Loucy (cell line): Measurements from ENCODE around the gene SCN4A.

Source experiments
- H2AFZ ChIP-seq: fragments of 200-600 bp; sonication (generic); 2 replicates; pipeline ENCODE4 v1.6.0; 2016; ENCODE audit warnings: antibody characterized with exemption, mild to moderate bottlenecking, low read length, moderate library complexity
- H3F3A ChIP-seq: fragments of 200-600 bp; 2 replicates; pipeline ENCODE4 v1.6.0; 2016; ENCODE audit warnings: antibody characterized with exemption, low read depth, mild to moderate bottlenecking
- H3K27me3 ChIP-seq: fragments of 200-600 bp; sonication (generic); 2 replicates; pipeline ENCODE4 v1.6.1; 2014; ENCODE audit warnings: low read length, mild to moderate bottlenecking; ENCODE audit not compliant: insufficient read depth, poor library complexity, severe bottlenecking
- H3K36me3 ChIP-seq: fragments of 200-600 bp; sonication (generic); 2 replicates; pipeline ENCODE4 v1.6.1; 2016; ENCODE audit warnings: low read length; ENCODE audit not compliant: insufficient read depth
- H3K4me1 ChIP-seq: fragments of 200-600 bp; sonication (generic); 2 replicates; pipeline ENCODE4 v1.5.1; 2014; ENCODE audit warnings: low read length, mild to moderate bottlenecking; ENCODE audit not compliant: insufficient read depth, poor library complexity, severe bottlenecking
- H3K4me2 ChIP-seq: fragments of 200-600 bp; sonication (generic); 2 replicates; pipeline ENCODE4 v1.6.0; 2014; ENCODE audit warnings: antibody characterized with exemption, low read length, low read depth, mild to moderate bottlenecking; ENCODE audit not compliant: poor library complexity, severe bottlenecking
- H3K4me3 ChIP-seq: fragments of 200-600 bp; sonication (generic); 2 replicates; pipeline ENCODE4 v1.5.1; 2014; ENCODE audit warnings: low read length, mild to moderate bottlenecking, mixed read lengths; ENCODE audit not compliant: poor library complexity, severe bottlenecking
- H3K79me2 ChIP-seq: fragments of 200-600 bp; sonication (generic); 2 replicates; pipeline ENCODE4 v1.6.1; 2014; ENCODE audit warnings: low read length; ENCODE audit not compliant: insufficient read depth
- H3K9ac ChIP-seq: fragments of 200-600 bp; sonication (generic); 2 replicates; pipeline ENCODE4 v1.6.0; 2014; ENCODE audit warnings: mild to moderate bottlenecking, low read depth, low read length, moderate library complexity; ENCODE audit not compliant: poor library complexity, severe bottlenecking
- H3K9me2 ChIP-seq: fragments of 200-600 bp; sonication (generic); replicated peaks from 2 replicates; pipeline ENCODE4 v1.6.1; 2016; ENCODE audit warnings: low read depth, low read length, mixed read lengths
- H3K9me3 ChIP-seq: fragments of 200-600 bp; sonication (generic); 2 replicates; pipeline ENCODE4 v1.6.1; 2014; ENCODE audit warnings: mild to moderate bottlenecking, antibody characterized with exemption, low read length, low read depth; ENCODE audit not compliant: insufficient read depth
- H4K20me1 ChIP-seq: fragments of 200-600 bp; sonication (generic); 2 replicates; pipeline ENCODE4 v1.6.0; 2014; ENCODE audit warnings: antibody characterized with exemption, low read length, mild to moderate bottlenecking; ENCODE audit not compliant: insufficient read depth, poor library complexity, severe bottlenecking
- CTCF ChIP-seq: fragments of 200-600 bp; sonication (generic); conservative IDR thresholded peaks from 2 replicates; pipeline ENCODE4 v1.5.1; 2014; ENCODE audit warnings: mild to moderate bottlenecking, antibody characterized with exemption, low read length
- EZH2phosphoT487 ChIP-seq: fragments of 200-600 bp; IDR thresholded peaks from 2 replicates; pipeline ENCODE4 v1.6.1; 2018; ENCODE audit warnings: antibody characterized with exemption, mild to moderate bottlenecking, moderate library complexity, borderline replicate concordance

SCN4A gene

GRCh38 chr17:63973247-63973646 is 529 bp upstream of the SCN4A start:
- Histone ChIP-seq H3F3A (no peaks in the 10 kb centered on the region), H3K79me2 (no peaks in the 10 kb centered on the region), H3K9me2 (no peaks in the 10 kb centered on the region), H3K9me3 (no peaks in the 10 kb centered on the region), H3K4me1 (peaks cover 16% of the 10 kb centered on the region), H3K4me3 (no peak overlapping the region), H3K27me3 (no peaks in the 10 kb centered on the region), H2AFZ (no peak overlapping the region), H3K36me3 (no peaks in the 10 kb centered on the region), H3K4me2 (no peak overlapping the region), H4K20me1 (no peaks in the 10 kb centered on the region), H3K9ac (no peak overlapping the region)
- TF ChIP-seq EZH2phosphoT487 (no peak), CTCF (no peak)

- Histone ChIP-seq H3K9me3 (no peaks in the 10 kb centered on the region), H3K9me2 (no peaks in the 10 kb centered on the region), H3K4me2 (no peak overlapping the region), H3K79me2 (no peaks in the 10 kb centered on the region), H3K4me3 (no peak overlapping the region), H4K20me1 (no peaks in the 10 kb centered on the region), H3K36me3 (no peaks in the 10 kb centered on the region), H2AFZ (no peak overlapping the region), H3K4me1 (peaks cover 10% of the 10 kb centered on the region), H3F3A (no peaks in the 10 kb centered on the region), H3K27me3 (no peaks in the 10 kb centered on the region), H3K9ac (no peak overlapping the region)
- no peak for TF ChIP-seq EZH2phosphoT487
- TF ChIP-seq CTCF = no peak
These were observed 3.4 kb downstream of the SCN4A start for GRCh38 chr17:63969278-63969677.

- no peaks in the 10 kb centered on the region for H3K36me3 ChIP-seq
- H3K9me2 ChIP-seq = no peaks in the 10 kb centered on the region
- no peak overlapping the region for H3K9ac ChIP-seq
- H3K4me3 ChIP-seq = no peak overlapping the region
- TF ChIP-seq EZH2phosphoT487 (no peak), CTCF (no peak)
- H2AFZ ChIP-seq = no peak overlapping the region
- H4K20me1 ChIP-seq = no peaks in the 10 kb centered on the region
- no peak overlapping the region for H3K4me2 ChIP-seq
- H3K9me3 ChIP-seq = no peaks in the 10 kb centered on the region
- H3F3A ChIP-seq = no peaks in the 10 kb centered on the region
- no peaks in the 10 kb centered on the region for H3K27me3 ChIP-seq
- H3K4me1 ChIP-seq = peaks cover 8% of the 10 kb centered on the region
- no peaks in the 10 kb centered on the region for H3K79me2 ChIP-seq
These were observed 4.8 kb downstream of the SCN4A start for GRCh38 chr17:63967953-63968352.
